Right atrium auricular region (tissue), 2 donors: ENCODE measurements around the gene EPHA2. TPM values are rescaled to one million over a fixed set of nuclear protein-coding genes. Genes with fewer than 3 reads are reported as not detected.

Source experiments
- DNase-seq: peaks from one replicate; pipeline ENCODE4 v3.0.0-alpha.2; 2019; ENCODE audit warnings: low spot score
- H3K27ac ChIP-seq, 2 donors: fragments of 200-600 bp; sonication (generic); 1 replicate in 1 of 2; 2 replicates in 1 of 2; pipeline ENCODE4 v1.5.1; 2016 to 2019
- H3K27me3 ChIP-seq, 2 donors: fragments of 200-600 bp; sonication (generic); one replicate each; pipeline versions ENCODE4 v1.5.1 to v1.6.0; 2017 to 2019
- H3K36me3 ChIP-seq: fragments of 200-600 bp; sonication (generic); one replicate; pipeline ENCODE4 v1.5.1; 2016
- H3K4me1 ChIP-seq, 2 donors: fragments of 200-600 bp; sonication (generic); one replicate each; pipeline versions ENCODE4 v1.5.1 to v1.6.0; 2017 to 2019
- H3K4me3 ChIP-seq, 2 donors: fragments of 200-600 bp; sonication (generic); 1 replicate in 1 of 2; 2 replicates in 1 of 2; pipeline ENCODE4 v1.5.1; 2017 to 2019; ENCODE audit warnings: mild to moderate bottlenecking in 1 of 2, moderate library complexity in 1 of 2
- H3K9me3 ChIP-seq, 2 donors: fragments of 200-600 bp; sonication (generic); one replicate each; pipeline ENCODE4 v1.5.1; 2019
- CTCF ChIP-seq, 2 donors: fragments of 200-600 bp; sonication (generic); IDR thresholded peaks; one replicate each; pipeline ENCODE4 v1.5.1; 2019; ENCODE audit warnings: antibody characterized with exemption in 2 of 2
- total RNA-seq, 2 donors: library from RNA; depleted of rRNA; stranded (reverse); fragments of >200 nt; gene quantifications; one replicate each; pipeline ENCODE4 v1.1.0, GENCODE V29; 2016

EPHA2 gene
- total RNA-seq, 2 donors from 2014 or later: 17.5 to 43.5 TPM

GRCh38 chr1:16101623-16102022 lies 54.2 kb downstream of the EPHA2 start:
- DNase-seq: no peak
- no peaks in the 10 kb centered on the region for H3K36me3 ChIP-seq
- no peaks in the 10 kb centered on the region for H3K27me3 ChIP-seq
- no peak for TF ChIP-seq CTCF (IDR thresholded peaks at IDR 0.05)
- H3K27ac ChIP-seq: no peak overlapping the region
- H3K4me3 ChIP-seq: no peak overlapping the region
- H3K9me3 ChIP-seq: no peaks in the 10 kb centered on the region
- no peaks in the 10 kb centered on the region for H3K4me1 ChIP-seq

GRCh38 chr1:16099412-16099811 lies 56.5 kb downstream of the EPHA2 start:
- Histone ChIP-seq H3K9me3 (no peaks in the 10 kb centered on the region), H3K27me3 (no peaks in the 10 kb centered on the region)
- no peak for TF ChIP-seq CTCF (IDR thresholded peaks at IDR 0.05)

GRCh38 chr1:16095447-16095846 lies 60.4 kb downstream of the EPHA2 start:
- H3K27ac ChIP-seq: no peak overlapping the region
- no peak overlapping the region for H3K4me3 ChIP-seq
- DNase-seq: no peak
- H3K36me3 ChIP-seq: no peaks in the 10 kb centered on the region
- TF ChIP-seq CTCF (IDR thresholded peaks at IDR 0.05): no peak
- H3K9me3 ChIP-seq: no peaks in the 10 kb centered on the region
- H3K27me3 ChIP-seq: no peaks in the 10 kb centered on the region
- no peaks in the 10 kb centered on the region for H3K4me1 ChIP-seq

More at GRCh38 chr1:16099412-16099811, 56.5 kb downstream of the EPHA2 start:
- DNase-seq: no peak
- no peak overlapping the region for H3K4me3 ChIP-seq
- no peak overlapping the region for H3K27ac ChIP-seq
- H3K4me1 ChIP-seq: no peaks in the 10 kb centered on the region
- H3K36me3 ChIP-seq: no peaks in the 10 kb centered on the region

GRCh38 chr1:16094453-16095158 lies 61.3 kb downstream of the EPHA2 start:
- Histone ChIP-seq H3K9me3 (no peaks in the 10 kb centered on the region), H3K4me1 (no peaks in the 10 kb centered on the region), H3K36me3 (no peaks in the 10 kb centered on the region), H3K27me3 (no peaks in the 10 kb centered on the region), H3K27ac (no peak overlapping the region), H3K4me3 (no peak overlapping the region)
- DNase-seq: no peak
- no peak for TF ChIP-seq CTCF (IDR thresholded peaks at IDR 0.05)

DNA sequence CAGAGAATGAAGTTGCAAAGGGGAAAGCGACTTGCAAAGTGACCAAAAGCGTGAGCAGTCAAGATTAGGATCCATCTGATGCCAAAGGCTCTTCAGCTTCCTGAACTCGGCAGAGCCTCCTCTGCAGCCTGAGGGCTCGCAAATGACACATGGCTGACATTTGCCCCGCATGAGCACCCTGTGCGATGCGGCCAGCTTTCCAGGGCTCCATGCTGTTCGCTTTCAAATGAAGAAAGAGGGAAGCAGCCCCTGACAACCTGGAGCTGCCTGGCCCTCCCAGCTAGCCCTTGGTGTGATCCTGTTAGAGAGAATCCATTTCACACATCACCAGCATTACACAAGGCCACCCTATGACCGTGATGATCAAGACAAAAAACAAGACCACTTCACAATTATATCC lies 62.3 kb downstream of the EPHA2 start:
- no peak for TF ChIP-seq CTCF (IDR thresholded peaks at IDR 0.05)
- no peaks in the 10 kb centered on the region for H3K27me3 ChIP-seq
- H3K4me3 ChIP-seq: no peak overlapping the region
- H3K27ac ChIP-seq: no peak overlapping the region
- peaks cover 0 to 4% of the 10 kb centered on the region in 2 donors for H3K4me1 ChIP-seq
- no peaks in the 10 kb centered on the region for H3K9me3 ChIP-seq
- H3K36me3 ChIP-seq: no peaks in the 10 kb centered on the region
- no peak for DNase-seq
